AG08396 (cell line): Measurements from ENCODE around the gene PAPSS2.
A peak's percentile ranks its signal among the peaks of the same experiment; 100 is the strongest.
"Not testable (repeated sequence)": the region's sequence is repeated elsewhere in the genome, so short reads cannot be mapped to it uniquely, and the experiment has no call there.

Source experiments
- DNase-seq: peaks from one replicate; pipeline ENCODE4 v3.0.0; 2012; ENCODE audit warnings: low spot score, mixed read lengths

The PAPSS2 gene

DNA sequence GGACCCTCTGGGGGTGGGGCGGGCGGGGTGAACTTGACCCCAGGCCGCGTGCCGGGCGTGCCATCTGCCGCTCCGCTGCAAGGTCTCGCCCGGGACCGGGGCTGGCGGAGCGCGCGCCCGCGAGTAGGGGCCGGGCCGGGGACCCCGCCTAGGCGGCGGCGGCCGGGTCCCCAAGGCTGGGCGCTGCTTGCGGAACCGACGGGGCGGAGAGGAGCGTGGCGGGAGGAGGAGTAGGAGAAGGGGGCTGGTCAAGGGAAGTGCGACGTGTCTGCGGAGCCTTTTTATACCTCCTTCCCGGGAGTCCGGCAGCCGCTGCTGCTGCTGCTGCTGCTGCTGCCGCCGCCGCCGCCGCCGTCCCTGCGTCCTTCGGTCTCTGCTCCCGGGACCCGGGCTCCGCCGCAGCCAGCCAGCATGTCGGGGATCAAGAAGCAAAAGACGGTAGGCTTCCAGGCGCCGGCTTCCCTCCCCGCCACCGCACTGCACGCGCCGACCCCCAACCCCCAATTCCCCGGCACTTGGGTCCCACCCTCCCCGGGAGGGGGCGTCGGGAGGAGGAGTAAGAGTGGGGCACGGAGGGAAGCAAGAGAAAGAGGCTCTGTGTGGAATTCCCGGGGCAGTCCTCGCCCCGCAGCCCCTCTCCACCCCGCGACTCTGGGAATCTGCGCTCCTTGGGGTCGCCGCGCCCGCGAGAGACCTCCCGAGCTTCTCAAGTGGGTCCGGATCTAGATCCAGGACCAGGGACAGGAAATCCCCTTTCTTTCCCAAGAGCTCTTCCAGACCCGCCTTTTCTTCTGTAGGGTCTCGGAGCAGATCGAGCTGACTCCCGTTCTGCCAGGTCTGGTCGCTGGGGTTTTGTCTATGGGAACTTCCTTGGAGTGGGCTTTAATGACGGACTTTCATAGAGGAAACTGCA lies at the start of gene PAPSS2:
Gene PAPSS2 (plus strand): TSS at position 308 of the 913 bp plus-strand sequence. CDS start 104 bp downstream, at position 412.
- DNase-seq: peak; percentile 76

DNA sequence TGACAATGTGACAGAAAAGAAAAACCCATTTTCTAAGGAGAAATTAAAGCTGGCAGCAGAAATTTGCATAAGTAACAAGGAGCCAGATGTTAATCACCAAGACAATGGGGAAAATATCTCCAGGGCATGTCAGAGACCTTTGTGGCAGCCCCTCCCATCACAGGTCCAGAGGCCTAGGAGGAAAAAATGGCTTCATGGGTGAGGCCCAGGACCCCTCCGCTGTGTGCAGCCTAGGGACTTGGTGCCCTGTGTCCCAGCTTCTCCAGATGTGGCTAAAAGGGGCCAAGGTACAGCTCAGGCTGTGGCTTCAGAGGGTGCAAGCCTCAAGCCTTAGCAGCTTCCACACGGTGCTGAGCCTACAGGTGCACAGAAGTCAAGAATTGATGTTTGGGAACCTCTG lies 48.3 kb upstream of the PAPSS2 start:
- not testable (repeated sequence) for DNase-seq

DNA sequence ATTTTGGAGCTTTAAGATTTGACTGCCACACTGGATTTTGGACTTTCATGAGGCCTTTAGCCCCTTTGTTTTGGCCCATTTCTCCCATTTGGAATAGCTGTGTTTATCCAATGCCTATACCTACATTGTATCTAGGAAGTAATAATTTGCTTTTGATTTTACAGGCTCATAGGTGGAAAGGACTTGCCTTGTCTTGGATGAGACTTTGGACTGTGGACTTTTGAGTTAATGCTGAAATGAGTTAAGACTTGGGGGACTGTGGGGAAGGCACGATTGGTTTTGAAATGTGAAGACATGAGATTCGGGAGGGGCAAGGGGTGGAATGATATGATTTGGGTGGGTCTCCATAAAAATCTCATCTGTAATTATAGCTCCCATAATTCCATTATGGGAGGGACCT lies 47.6 kb upstream of the PAPSS2 start:
- DNase-seq: no peak

DNA sequence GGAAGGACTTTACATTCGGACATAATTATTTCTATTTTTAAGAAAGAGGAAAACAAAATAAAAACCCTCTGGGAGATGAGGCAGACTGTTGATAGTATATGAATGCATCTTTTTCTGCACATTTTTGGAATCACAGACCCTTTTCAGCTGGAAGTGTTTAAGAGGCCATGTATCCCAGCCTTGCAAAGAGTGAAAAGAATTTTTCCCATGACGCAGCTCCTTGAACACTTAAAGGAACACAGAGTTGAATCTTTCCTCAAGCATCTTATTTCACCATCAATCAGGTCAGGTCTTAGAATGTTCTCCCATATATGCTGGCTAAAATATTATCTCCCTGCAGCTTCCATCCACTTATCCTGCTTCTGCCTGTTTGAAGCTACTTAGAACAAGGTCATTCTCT lies 45.9 kb upstream of the PAPSS2 start:
- DNase-seq: no peak

DNA sequence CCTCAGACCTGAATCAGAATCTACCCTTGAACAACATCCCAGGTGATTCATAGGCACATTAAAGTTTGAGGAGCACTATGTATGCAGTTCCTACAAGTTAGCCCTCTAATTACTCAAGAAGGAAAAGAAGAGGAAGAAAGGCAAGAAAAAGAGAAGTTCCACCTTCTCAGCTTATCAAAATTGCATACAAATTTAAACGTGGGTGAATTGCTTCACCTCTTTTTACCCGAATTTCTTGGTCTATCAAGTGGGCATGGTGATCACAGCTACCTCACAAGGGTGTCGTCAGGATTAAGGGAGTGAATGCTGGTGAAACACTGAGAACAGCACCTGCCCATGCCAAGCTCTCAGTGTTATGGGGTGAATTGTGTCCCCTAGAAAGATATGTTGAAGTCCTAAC lies 43.8 kb upstream of the PAPSS2 start:
- DNase-seq: no peak

DNA sequence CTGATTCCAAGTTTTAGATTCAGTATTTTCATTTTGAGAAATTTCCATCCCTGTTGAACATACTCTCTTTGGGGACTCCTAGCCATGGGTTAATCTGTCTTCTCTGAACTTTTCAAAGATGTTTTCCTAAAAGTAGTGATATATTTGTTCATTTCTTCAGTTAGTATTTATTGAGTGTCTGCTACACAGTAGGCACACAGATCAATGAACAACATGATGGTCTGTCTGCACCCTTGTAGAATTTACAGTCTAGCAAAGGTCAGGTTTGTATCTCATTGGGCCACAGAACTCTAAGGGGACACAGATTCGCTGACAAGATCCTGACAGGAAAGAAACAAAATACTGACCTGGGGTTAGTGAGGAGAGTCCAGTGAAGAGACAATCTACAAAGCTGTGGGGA lies 42.2 kb upstream of the PAPSS2 start:
- DNase-seq: no peak

DNA sequence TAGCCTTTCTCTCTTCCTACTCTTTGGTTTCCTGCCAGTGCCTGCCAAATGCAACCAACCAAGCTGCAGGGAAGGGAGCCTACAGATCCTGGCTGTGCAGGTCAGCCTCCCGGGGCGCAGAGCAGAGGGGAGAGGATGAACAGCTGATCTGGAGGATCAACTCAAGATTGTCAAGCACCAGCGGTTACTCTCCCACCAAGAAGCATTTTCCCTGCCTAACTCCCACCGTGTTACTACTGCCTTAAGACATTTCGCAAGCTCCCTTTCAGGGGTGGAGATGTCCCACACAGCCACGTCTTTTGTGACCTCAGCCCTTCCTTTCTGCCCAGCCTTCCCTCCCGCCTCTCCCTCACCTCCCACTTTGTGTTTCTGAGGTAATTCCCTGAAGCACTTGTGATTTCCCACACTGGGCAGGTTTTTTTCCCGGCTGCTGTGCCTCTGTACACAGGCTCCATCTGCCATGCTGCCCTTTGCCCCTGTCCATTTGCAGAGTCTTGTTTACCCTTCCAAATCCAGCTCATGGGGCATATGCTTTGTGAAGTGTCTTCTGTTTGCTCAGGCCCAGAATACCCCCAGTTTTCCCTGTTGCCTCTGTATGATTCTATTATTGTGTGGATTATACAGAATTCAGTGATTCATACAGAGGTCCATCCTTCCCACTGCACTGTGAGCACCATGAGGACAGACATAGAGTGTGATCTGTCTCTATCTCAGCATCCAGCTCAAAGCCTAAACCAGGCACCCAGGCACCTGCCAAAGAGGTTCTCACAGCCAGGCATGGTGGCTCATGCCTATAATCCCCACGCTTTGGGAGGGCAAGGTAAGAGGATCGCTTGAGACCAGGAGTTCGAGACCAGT lies 40.9 kb upstream of the PAPSS2 start:
- no peak for DNase-seq

DNA sequence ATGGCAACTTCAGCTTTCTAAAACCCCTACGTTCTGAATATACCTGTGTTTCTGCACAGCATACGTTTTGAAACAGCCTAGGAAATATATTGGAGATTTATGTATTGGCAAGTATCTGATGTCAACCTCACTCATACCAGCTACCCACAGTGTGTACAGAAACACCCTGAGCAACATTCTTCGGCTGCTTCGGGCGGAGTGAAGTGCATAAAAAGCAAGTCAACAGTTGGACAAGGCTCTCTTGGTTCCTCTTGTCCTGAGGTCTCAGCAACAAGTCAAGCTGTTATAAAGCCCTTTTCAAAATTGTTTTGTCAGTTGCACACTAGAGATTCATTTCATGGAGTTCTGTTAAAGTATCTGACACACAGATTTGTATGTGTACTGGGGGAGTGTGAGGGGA lies 40.0 kb upstream of the PAPSS2 start:
- peak; percentile 52 for DNase-seq

DNA sequence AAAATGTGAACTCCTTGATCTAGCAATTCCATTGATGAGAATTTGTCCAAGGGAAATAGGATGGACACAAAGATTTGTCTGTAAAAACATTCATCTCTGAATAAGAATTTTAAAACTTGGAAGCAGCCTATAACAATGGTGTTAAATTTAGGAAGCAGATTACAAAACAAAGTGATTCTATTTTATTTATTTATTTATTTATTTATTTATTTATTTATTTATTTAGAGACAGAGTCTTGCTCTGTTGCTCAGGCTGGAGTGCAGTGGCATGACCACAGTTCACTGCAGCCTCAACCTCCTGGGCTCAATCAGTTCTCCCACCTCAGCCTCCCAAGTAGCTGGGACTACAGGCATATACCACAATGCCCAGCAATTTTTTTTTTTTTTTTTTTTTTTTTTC lies 38.2 kb upstream of the PAPSS2 start:
- DNase-seq: not testable (repeated sequence)

DNA sequence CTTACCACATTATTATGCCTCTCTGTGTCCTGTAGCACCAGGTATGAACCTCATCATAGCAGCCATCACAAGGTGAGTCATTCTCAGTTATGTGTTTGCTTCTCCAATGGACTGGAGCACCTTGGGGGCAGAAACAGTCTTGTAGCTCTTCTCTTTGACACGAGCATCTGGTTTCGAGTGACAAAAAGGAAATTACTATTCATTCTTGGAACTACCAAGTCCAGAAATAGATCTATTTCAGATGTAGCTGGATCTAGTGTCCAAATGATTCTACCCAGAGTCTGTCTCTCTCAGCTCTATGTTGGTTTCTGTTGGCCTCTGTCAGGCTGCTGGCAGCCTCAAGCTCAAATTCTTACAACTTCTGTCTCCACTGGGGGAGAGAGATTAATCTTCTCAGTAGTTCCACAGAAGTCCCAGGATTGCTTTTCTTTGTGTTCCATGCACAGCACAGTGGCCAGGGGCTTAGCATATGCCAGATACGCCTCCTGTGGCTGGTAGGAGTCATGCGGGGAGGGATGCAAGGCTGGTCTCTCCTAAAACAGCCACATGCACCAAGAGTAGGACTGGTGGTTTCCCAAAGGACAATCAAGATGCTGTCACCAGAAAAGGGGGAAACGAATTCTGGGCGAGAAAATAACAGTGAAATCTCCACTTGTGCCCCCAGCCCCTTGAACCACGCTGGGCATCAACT lies 37.2 kb upstream of the PAPSS2 start:
- no peak for DNase-seq

DNA sequence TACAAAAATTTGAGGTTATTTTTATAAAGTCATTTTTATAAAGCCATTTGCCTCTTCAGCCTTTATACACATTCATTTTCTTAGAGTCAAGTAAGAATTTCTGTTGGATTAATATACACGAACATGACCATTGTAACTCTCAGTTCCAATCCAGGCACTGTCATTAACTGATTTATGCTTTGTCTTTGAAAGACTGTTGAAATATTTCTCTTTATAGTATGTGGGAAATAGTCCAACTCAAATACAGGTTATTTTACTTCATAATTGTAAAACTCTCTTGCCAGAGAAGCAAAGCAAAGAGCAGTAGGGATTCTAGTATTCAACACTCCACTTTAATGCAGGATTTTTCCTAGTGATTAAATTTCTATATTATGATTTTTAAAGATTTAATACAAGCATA lies 36.5 kb upstream of the PAPSS2 start:
- DNase-seq: no peak

DNA sequence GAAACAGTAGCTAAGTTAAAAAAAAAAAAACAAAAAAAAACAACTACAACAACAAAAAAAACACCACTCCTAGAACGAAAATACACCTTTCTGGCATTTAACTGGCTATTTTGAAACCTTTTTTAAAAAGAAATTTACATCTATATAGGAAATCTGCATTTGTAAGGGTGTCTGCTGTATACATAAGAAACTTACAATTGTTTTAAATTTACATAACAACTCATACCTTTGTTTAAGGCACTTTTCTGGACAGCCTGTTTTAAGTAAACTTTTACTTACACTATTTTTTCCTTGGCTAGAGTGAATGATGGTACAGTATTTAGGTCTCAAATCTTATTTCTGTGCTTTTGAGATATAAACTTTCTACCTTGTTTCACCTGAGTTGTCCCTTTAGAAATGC lies 34.0 kb upstream of the PAPSS2 start:
- DNase-seq: no peak

DNA sequence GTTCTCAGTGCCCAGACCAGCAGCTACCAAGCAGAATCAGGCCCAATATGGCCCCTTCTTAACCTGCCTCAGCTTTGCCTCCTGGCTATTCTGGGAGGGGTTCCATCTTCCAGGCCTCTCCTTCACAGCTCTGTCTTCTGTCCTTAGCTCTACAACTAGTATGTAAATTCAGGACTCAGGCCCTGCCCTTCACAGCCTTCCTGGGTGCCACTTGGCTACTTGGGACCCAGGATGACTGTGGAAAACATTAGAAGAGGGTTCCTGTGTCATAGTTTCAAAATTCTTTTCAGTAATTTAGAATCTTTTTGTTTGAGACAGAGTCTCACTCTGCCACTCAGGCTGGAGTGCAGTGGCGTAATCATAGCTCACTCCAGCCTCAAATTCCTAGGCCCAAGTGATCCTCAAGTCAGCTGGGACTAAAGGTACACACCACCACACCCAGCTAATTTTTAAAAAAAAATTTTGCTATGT lies 33.2 kb upstream of the PAPSS2 start:
- DNase-seq: no peak

DNA sequence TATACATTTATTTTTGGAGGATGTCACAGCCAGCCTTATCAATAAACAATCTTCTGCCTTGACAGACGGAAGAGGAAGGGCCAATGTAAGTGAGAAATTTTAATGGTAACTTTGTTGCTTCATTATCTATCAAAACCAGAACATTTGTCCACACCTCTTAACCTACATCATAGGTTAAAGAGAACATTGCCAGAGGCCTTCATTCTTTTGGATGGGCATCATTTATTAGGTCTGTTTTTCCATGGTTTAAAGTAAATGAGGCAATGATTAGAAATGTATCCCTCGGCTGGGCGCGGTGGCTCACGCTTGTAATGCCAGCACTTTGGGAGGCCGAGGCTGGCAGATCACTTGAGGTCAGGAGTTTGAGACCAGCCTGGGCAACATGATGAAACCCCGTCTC lies 29.5 kb upstream of the PAPSS2 start:
- no peak for DNase-seq

DNA sequence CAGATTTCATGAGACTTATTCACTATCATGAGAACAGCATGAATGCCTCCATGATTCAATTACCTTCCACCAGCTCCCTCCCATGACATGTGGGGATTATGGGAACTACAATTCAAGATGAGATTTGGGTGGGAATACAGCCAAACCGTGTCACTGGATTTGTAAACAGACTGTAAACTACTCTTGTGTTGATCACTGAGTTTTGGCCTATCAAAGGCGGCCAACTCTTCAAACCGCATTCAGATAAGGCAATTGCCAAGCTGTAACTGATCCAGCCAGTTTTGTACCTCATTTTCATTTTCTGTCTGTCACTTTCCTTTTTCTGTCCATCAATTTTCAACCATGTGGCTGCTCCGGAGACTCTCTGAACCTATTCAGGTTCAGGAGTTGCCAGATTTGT lies 27.2 kb upstream of the PAPSS2 start:
- DNase-seq: no peak

DNA sequence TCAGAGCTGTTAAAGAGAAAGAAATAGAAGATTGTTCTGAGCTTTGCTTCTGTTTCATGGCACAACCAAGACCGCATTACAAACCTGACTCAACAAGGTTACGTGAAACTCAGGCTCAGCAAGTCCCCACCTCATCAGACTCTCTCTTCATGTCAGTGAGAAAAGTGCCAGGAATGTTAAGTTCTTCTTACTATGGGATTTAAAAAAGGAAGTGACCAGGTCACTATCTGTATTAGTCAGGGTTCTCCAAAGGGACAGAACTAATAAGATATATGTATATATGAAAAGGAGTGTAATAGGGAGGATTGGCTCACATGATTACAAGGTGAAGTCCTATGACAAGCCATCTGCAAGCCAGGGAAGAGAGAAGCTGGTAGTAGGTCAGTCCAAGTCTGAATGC lies 25.4 kb upstream of the PAPSS2 start:
- no peak for DNase-seq

DNA sequence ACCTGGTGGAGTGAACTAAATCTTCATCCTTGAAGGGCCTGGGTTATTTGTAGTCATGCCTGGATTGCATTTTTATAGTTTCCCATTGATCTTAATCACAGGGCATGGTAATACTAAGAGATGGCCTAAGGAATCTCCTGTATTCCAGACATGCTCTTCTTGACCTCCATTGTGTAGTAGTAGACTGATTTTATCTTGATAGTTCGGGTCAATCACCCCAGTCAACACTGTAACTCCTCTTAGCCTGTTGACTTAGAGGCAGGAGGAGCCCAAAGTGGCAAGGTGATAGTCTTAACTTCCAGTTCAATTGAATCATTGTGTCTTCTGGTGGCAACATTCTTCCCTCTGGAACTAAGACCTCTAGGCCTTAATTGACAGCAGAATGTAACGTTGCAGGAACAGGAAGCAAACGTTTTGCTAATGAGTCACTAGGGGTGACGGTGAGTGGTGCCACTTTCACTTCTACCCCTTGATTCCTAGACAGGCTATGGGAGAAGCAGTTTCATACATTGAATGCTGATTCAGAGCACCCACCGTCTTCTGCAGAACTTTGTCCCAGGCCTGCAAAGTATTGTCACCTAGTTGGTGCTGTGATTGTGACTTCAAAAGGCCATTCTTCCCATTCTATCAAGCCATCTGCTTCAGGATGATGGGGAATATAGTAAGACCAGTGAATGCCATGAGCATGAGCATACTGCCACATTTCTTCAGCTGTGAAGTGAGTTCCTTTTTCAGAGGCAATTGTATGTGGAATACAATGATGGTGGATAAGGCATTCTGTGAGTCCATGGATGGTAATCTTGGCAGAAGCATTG lies 24.0 kb upstream of the PAPSS2 start:
- DNase-seq: no peak

DNA sequence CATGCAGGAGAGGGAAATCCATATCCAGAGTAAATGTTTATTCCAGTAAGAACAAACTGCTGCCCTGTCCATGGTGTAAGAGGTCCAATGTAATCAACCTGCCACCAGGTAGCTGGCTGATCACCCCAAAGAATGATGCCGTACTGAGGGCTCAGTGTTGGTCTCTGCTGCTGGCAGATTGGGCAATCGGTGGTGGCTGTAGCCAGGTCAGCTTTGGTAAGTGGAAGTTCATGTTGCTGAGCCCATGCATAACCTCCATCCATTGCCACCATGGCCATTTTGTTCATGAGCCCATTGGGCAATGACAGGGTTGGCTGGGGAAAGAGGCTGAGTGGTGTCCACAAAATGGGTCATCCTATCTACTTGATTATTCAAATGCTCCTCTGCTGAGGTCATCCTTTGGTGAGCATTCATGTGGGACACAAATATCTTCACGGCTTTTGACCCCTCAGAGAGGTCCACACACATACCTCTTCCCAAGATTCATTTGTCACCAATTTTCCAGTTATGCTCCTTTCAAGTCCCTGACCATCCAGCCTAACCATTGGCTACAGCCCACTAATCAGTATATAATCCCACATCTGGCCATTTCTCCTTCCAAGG lies 23.3 kb upstream of the PAPSS2 start:
- DNase-seq: no peak

DNA sequence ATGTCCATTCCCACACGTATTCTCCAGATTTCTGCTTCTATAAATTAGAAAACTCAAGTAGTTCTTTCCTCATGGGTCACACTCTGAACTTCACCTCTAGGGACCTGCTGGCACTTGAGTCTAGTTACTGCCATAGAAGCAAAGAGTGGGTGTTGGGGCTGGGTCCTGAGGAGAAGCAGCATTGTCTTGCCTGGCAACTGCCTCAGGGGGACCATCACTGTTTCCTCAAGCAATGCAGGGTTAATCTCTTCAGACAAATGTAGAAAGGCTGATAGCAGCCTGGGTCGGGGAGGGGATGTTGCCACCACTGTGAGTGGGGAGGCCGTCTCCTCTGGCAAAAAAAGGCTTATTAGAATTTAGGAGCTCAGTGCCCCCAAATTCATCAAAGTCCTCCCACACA lies 20.2 kb upstream of the PAPSS2 start:
- no peak for DNase-seq

DNA sequence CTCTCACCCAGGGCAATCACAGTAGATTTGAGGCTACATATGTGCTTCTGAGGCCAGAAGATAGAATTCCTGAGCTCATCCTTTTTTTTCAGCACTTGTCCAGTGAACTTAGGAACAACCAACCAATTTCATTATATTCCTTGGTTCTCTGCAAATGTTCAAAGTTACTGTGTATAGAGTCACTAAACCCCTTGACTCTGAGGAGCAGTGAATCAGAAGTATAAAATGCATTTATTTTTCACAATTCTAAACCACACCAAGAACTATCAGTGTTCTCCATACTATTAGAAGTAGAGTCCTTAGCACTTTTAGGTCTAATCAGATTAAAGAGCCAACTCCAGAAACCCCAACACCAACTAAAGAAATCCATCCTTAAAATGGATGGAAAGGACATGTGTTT lies 19.6 kb upstream of the PAPSS2 start:
- DNase-seq: no peak

DNA sequence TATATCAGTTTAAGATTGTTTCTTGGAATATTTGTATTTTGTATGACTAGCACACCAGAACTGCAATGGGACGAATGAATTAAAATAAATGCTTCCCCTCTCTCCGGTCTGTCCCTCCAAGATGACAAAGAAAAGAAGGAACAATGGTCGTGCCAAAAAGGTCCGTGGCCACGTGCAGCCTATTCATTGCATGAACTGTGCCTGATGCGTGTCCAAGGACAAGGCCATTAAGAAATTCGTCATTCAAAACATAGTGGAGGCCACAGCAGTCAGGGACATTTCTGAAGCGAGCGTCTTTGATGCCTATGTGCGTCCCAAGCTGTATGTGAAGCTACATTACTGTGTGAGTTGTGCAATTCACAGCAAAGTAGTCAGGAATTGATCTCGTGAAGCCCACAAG lies 17.2 kb upstream of the PAPSS2 start:
- DNase-seq: no peak
